MCF 10A (cell line): ENCODE results near the gene RHCG. TPM values are rescaled to one million over a fixed set of nuclear protein-coding genes. Genes with fewer than 3 reads are reported as not detected.

Source experiments
- BruUV-seq: library from RNA; stranded (reverse); fragments of 400-500 nt; replicated peaks from 2 replicates; lab custom pipeline; 2021; lab: Mats Ljungman, UMichigan
- CTCF ChIA-PET: fragments of 300-600 bp; sonication (Branson Sonifier 250); formaldehyde crosslinking; extraction: SDS; loops from one replicate; lab custom pipeline; 2021; ENCODE audit warnings: antibody characterized with exemption, inconsistent platforms; lab: Yijun Ruan, JAX
- POLR2A ChIA-PET: fragments of 300-600, 350-650 bp; sonication (Branson Sonifier 250); formaldehyde crosslinking; extraction: SDS; loops from one replicate; lab custom pipeline; 2020; ENCODE audit warnings: antibody characterized with exemption, inconsistent platforms; lab: Yijun Ruan, JAX
- DNase-seq: peaks from one replicate; pipeline ENCODE4 v3.0.0-alpha.2; 2018; ENCODE audit not compliant: unreplicated experiment
- H3K27ac Mint-ChIP-seq: one replicate; pipeline ENCODE4 v1.8.0; 2022; ENCODE audit warnings: mild to moderate bottlenecking, low read depth, mixed read lengths; ENCODE audit not compliant: unreplicated experiment
- H3K27me3 Mint-ChIP-seq: one replicate; pipeline ENCODE4 v1.8.0; 2022; ENCODE audit warnings: mixed read lengths; ENCODE audit not compliant: insufficient read depth, unreplicated experiment
- H3K36me3 Mint-ChIP-seq: one replicate; pipeline ENCODE4 v1.8.0; 2022; ENCODE audit warnings: mild to moderate bottlenecking, moderate library complexity, mixed read lengths; ENCODE audit not compliant: insufficient read depth, unreplicated experiment
- H3K4me1 Mint-ChIP-seq: one replicate; pipeline ENCODE4 v1.8.0; 2022; ENCODE audit warnings: mixed read lengths; ENCODE audit not compliant: insufficient read depth, unreplicated experiment
- H3K4me3 Mint-ChIP-seq: one replicate; pipeline ENCODE4 v1.8.0; 2022; ENCODE audit warnings: mild to moderate bottlenecking, moderate library complexity, mixed read lengths; ENCODE audit not compliant: unreplicated experiment
- H3K9me3 Mint-ChIP-seq: one replicate; pipeline ENCODE4 v1.8.0; 2022; ENCODE audit warnings: mixed read lengths; ENCODE audit not compliant: unreplicated experiment
- CTCF ChIP-seq: fragments of 200-600 bp; IDR thresholded peaks from one replicate; pipeline ENCODE4 v1.8.0; 2022; ENCODE audit warnings: antibody characterized with exemption, mild to moderate bottlenecking; ENCODE audit not compliant: unreplicated experiment
- intact Hi-C: fragments of 100-400 bp; cut with micrococcal nuclease; formaldehyde crosslinking; loops from 2 replicates; pipeline ENCODE4 v1.14.1; 2022
- total RNA-seq: library from RNA; stranded (reverse); gene quantifications from 2 replicates; pipeline ENCODE4 v1.2.3, GENCODE V29; 2022

Gene RHCG
- total RNA-seq, 1 experiment from 2014 or later = not detected

- DNase-seq = no peak
- intact Hi-C loops = no loop called here
- POLR2A ChIA-PET = no interaction called here
- no peaks in the 10 kb centered on the region for H3K36me3 Mint-ChIP-seq
- BruUV-seq = no TSS peak
- no peak overlapping the region for H3K27ac Mint-ChIP-seq
- H3K4me1 Mint-ChIP-seq = no peaks in the 10 kb centered on the region
- TF ChIP-seq CTCF = no peak
- no peaks in the 10 kb centered on the region for H3K9me3 Mint-ChIP-seq
- CTCF ChIA-PET = interaction anchor here (1.1 kb wide), 1 partner anchor 40 kb away, joined by 3 read pairs; no protein-coding TSS in a partner anchor
- no peak overlapping the region for H3K4me3 Mint-ChIP-seq
- no peaks in the 10 kb centered on the region for H3K27me3 Mint-ChIP-seq
Observed at GRCh38 chr15:89533861-89534544, 37.6 kb upstream of the RHCG start.

- Mint-ChIP-seq H3K36me3 (no peaks in the 10 kb centered on the region), H3K27ac (no peak overlapping the region), H3K9me3 (no peaks in the 10 kb centered on the region), H3K4me1 (no peaks in the 10 kb centered on the region), H3K27me3 (no peaks in the 10 kb centered on the region), H3K4me3 (no peak overlapping the region)
- POLR2A ChIA-PET = no interaction called here
- BruUV-seq = no TSS peak
- no peak for TF ChIP-seq CTCF
- no peak for DNase-seq
- intact Hi-C loops = no loop called here
- CTCF ChIA-PET = interaction anchor here (0.5 to 1.0 kb wide), 3 partner anchors 40 to 73 kb away, joined by 3 to 4 read pairs (median 3); no protein-coding TSS in a partner anchor
Observed at GRCh38 chr15:89531796-89532537, 35.6 kb upstream of the RHCG start.

GRCh38 chr15:89530976-89531375, 34.6 kb upstream of the RHCG start:
- Mint-ChIP-seq H3K27ac (no peak overlapping the region), H3K27me3 (no peaks in the 10 kb centered on the region), H3K36me3 (no peaks in the 10 kb centered on the region), H3K4me1 (no peaks in the 10 kb centered on the region), H3K9me3 (no peaks in the 10 kb centered on the region), H3K4me3 (no peak overlapping the region)
- intact Hi-C loops = no loop called here
- ChIA-PET CTCF (interaction anchor here (1.2 kb wide), 1 partner anchor 37 kb away, joined by 3 read pairs; no protein-coding TSS in a partner anchor), POLR2A (interaction anchor here (1.0 to 1.1 kb wide), 3 partner anchors 9 to 16 kb away, joined by 5 read pairs; no protein-coding TSS in a partner anchor)
- TF ChIP-seq CTCF = no peak
- BruUV-seq = no TSS peak
- DNase-seq = no peak

DNA sequence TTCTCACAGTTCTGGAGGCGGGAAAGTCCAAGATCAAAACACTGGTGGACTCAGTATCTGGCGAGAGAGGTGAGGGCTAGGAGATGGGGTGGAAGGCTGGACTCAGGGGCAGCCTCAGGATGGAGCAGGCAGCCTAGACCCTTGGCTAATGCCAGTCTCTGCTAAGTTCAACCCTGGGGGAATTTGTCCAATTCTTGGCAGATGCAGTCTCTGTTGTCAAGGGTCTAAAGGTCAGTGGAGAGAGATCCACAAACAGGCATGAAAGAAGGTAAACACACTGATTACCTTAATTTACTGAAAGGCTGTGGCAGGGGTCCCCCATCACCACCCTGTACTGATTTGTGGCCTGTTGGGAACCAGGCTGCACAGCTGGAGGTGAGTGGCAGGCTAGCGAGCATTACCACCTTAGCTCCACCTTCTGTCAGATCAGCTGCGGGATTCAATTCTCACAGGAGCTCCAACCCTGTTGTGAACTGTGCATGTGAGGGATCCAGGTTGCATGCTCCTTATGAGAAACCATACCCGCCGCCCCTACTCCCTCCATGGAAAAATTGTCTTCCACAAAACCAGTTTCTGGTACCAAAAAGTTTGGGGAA, 32.5 kb upstream of the RHCG start:
- CTCF ChIA-PET = interaction anchor here (0.6 kb wide), 2 partner anchors 22 to 58 kb away, joined by 3 read pairs; no protein-coding TSS in a partner anchor
- Mint-ChIP-seq H3K4me1 (no peaks in the 10 kb centered on the region), H3K4me3 (no peak overlapping the region), H3K9me3 (no peaks in the 10 kb centered on the region), H3K27me3 (no peaks in the 10 kb centered on the region), H3K27ac (no peak overlapping the region), H3K36me3 (no peaks in the 10 kb centered on the region)
- no TSS peak for BruUV-seq
- no peak for TF ChIP-seq CTCF
- DNase-seq = no peak
- POLR2A ChIA-PET = no interaction called here
- intact Hi-C loops = no loop called here
